ENCODE data around the gene UBE2L5. TPM values are rescaled to one million over a fixed set of nuclear protein-coding genes. Genes with fewer than 3 reads are reported as not detected.

Gene UBE2L5
- total and polyA plus RNA-seq, 7 donors, result 0.09 to 1.6 (median 0.78) TPM; not detected in 3

DNA sequence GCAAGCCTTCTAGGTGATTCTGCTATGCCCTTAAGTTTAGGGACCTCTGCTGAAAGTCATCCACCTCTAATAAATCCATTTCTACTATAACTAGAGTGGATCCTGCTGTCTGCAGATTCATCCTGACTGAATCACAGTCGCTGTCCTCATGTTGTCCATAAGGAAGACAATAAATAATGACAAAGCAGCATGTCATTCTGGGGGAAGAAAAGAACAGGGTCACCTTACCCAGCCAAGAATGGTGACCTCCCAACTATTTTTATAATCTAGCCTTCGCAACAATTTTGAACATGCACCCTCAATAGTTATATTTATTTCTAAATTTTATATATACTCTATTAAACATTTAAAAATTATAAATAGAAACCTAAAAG, 45.0 kb upstream of the UBE2L5 start:
- TF ChIP-seq, protein P1, sequence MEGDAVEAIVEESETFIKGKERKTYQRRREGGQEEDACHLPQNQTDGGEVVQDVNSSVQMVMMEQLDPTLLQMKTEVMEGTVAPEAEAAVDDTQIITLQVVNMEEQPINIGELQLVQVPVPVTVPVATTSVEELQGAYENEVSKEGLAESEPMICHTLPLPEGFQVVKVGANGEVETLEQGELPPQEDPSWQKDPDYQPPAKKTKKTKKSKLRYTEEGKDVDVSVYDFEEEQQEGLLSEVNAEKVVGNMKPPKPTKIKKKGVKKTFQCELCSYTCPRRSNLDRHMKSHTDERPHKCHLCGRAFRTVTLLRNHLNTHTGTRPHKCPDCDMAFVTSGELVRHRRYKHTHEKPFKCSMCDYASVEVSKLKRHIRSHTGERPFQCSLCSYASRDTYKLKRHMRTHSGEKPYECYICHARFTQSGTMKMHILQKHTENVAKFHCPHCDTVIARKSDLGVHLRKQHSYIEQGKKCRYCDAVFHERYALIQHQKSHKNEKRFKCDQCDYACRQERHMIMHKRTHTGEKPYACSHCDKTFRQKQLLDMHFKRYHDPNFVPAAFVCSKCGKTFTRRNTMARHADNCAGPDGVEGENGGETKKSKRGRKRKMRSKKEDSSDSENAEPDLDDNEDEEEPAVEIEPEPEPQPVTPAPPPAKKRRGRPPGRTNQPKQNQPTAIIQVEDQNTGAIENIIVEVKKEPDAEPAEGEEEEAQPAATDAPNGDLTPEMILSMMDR (IDR thresholded peaks at IDR 0.05), result no peak
- TF ChIP-seq EP300 (IDR thresholded peaks at IDR 0.05), result no peak
- H3K27ac ChIP-seq, result no peak overlapping the region
- no peaks in the 10 kb centered on the region for H3K27me3 ChIP-seq
- H3K36me3 ChIP-seq, result no peaks in the 10 kb centered on the region
- H3K9me3 ChIP-seq, result no peaks in the 10 kb centered on the region
- intact Hi-C loops (cut with DNase I), result no loop called here
- H3K4me1 ChIP-seq, result peaks cover 0 to 15% (median 0%) of the 10 kb centered on the region in 4 donors
- DNase-seq, result no peak
- WGBS, 2 donors, result 71 to 74% methylated on average over 2 of the region's 2 CpGs
- no peak overlapping the region for H3K4me3 ChIP-seq

DNA sequence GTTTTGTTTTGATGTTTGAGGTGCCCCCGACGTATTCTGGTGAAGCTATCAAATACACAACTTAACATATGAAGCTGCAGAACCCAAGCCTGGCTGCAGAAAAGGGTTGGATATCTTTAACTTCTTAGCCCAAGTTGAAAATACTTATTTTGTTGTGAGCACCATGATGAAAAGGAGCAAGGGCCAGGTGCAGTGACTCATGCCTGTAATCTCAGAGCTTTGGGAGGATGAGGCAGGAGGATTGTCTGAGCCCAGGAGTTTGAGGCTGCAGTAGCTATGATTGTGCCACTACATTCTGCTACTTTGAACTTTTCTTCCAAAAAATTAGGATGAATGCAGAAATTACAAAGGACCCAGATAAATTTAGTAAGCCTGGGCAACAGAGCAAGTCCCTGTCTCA, 44.1 kb upstream of the UBE2L5 start:
- no peaks in the 10 kb centered on the region for H3K27me3 ChIP-seq
- intact Hi-C loops (cut with DNase I), result no loop called here
- WGBS, 2 donors, result 91 to 97% methylated on average over 2 of the region's 2 CpGs
- no peak overlapping the region for H3K4me3 ChIP-seq
- H3K9me3 ChIP-seq, result no peaks in the 10 kb centered on the region
- TF ChIP-seq EP300 (IDR thresholded peaks at IDR 0.05) (no peak), POLR2A (IDR thresholded peaks at IDR 0.05) (no peak), POLR2AphosphoS5 (IDR thresholded peaks at IDR 0.05) (no peak)
- TF ChIP-seq, protein P1 (IDR thresholded peaks at IDR 0.05), result no peak
- no peak for DNase-seq
- no peak overlapping the region for H3K27ac ChIP-seq
- no peaks in the 10 kb centered on the region for H3K36me3 ChIP-seq
- peaks cover 0 to 15% (median 0%) of the 10 kb centered on the region in 4 donors for H3K4me1 ChIP-seq

DNA sequence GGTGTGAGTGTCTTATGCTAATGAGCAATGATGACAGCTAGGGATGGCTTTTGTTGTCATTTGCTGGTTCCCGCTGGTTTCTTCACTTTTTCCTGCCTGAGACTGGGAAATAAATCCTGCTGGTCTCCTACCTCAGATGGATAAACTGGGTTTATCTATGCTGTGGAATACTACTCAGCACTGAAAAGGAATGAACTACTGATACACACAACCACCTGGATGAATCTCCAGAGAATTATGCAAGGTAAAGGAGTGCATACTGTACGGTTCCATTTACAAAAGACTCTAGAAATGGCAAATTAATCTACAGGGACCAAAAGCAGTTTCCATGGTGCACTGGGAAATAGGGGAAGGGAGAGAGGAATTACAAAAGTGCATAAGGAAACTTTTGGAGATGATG, 41.2 kb upstream of the UBE2L5 start:
- DNase-seq, result no peak
- TF ChIP-seq EP300 (IDR thresholded peaks at IDR 0.05) (no peak), POLR2AphosphoS5 (IDR thresholded peaks at IDR 0.05) (no peak)
- no peaks in the 10 kb centered on the region for H3K4me1 ChIP-seq
- H3K36me3 ChIP-seq, result no peaks in the 10 kb centered on the region
- intact Hi-C loops (cut with DNase I), result no loop called here
- no peaks in the 10 kb centered on the region for H3K9me3 ChIP-seq
- H3K4me3 ChIP-seq, result no peak overlapping the region
- no peak overlapping the region for H3K27ac ChIP-seq
- no peaks in the 10 kb centered on the region for H3K27me3 ChIP-seq
- WGBS, 2 donors, result 96% methylated on average over 2 of the region's 2 CpGs

DNA sequence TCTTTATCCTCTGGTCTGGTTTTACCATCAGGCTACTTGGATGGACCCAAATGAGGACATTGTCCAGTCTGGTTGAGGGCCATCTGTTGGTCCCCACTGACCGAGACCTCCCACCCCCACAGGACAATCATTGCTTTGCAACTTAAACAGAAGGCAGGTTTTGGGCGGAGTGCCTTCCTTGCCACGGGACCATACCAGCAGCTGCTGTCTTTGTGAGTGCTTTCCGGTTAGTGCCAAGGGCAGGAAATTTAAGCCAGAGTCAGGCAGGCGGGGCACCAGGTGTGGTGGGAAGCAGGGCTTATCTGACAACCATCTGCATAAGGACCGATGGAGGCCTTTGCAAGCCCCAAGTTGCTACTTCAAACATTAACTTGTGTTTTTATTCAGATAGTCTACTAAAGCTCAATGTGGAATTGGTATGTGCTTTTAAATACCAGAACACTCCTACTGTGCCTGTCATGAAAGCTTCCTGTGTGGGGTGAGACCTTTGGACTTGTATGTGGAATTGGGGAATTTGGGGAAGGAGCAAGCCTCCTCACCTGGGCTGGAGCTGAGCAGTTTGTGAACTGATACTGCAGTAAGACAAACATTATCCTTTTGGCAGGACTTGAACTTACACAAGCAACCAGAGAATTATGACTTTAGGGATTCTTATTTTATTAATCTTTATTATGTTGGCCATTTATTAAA, 39.3 kb upstream of the UBE2L5 start:
- Histone ChIP-seq H3K36me3 (no peaks in the 10 kb centered on the region), H3K4me3 (no peak overlapping the region), H3K27ac (no peak overlapping the region), H3K9me3 (no peaks in the 10 kb centered on the region), H3K27me3 (no peaks in the 10 kb centered on the region), H3K4me1 (peaks cover 0 to 1% (median under 1%) of the 10 kb centered on the region in 4 donors)
- intact Hi-C loops (cut with DNase I), result no loop called here
- 16 to 35% methylated on average over 6 of the region's 6 CpGs for WGBS, 2 donors
- no peak for DNase-seq
- TF ChIP-seq, protein P1 (IDR thresholded peaks at IDR 0.05), result no peak
- TF ChIP-seq EP300 (IDR thresholded peaks at IDR 0.05) (no peak), POLR2AphosphoS5 (IDR thresholded peaks at IDR 0.05) (no peak), POLR2A (IDR thresholded peaks at IDR 0.05) (no peak)

DNA sequence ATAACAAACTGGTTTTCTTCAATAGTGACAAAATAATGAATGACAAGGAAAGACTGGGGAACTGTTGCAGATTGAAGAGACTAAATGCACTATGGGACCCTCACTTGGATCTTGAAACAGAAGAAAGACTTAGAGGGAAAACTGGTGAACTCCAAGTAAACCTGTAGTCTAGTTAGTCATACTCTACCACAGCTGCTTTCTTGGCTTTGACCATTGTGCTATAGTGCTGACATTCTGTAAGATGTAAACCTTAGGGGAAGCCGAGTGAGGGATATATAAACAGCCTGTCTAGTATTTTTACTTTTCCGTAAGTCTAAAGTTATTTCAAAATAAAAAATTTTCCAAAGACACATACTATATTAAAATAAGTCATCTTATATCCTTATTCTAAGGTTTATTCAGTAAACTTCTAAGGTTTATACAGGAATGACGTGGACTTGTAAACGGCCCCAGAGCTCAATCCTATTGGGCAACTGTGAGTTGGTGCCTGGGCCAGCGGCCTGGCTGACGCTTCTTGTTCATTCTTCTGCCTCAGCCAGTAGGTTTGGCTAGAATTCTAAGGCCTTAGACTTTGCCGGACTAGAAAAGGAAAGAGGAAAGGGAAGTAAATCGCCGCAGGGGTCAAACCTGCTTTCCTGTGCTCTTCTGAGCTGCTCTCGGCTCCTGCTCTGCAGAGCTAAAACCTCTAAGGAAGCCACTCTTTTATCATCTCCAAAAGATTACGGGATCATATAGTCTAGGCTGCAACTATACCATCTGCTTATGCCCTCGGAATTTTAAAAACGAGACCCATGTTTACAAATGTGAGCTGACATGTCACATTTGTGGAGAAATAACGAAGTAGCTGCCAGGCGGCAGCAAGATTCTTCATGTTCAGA, 33.6 kb upstream of the UBE2L5 start:
- WGBS, 2 donors, result 61 to 81% methylated on average over 15 of the region's 15 CpGs
- Histone ChIP-seq H3K4me3 (peak overlapping the region in 3 of 4 donors; percentile 13 to 34 (median 19)), H3K36me3 (no peaks in the 10 kb centered on the region), H3K27ac (peak overlapping the region; percentile 75 to 84 (median 78)), H3K27me3 (no peaks in the 10 kb centered on the region), H3K9me3 (no peaks in the 10 kb centered on the region), H3K4me1 (peaks cover 0 to 21% (median 15%) of the 10 kb centered on the region in 4 donors)
- intact Hi-C loops (cut with DNase I), result no loop called here
- TF ChIP-seq POLR2A (IDR thresholded peaks at IDR 0.05) (no peak), POLR2AphosphoS5 (IDR thresholded peaks at IDR 0.05) (peak in 1 of 4 donors; percentile 45)
- peak; percentile 90 for DNase-seq
